Measurements from ENCODE around the gene IRF2BP2.
"Not testable (repeated sequence)": the region's sequence is repeated elsewhere in the genome, so short reads cannot be mapped to it uniquely, and the experiment has no call there.

Gene IRF2BP2

DNA sequence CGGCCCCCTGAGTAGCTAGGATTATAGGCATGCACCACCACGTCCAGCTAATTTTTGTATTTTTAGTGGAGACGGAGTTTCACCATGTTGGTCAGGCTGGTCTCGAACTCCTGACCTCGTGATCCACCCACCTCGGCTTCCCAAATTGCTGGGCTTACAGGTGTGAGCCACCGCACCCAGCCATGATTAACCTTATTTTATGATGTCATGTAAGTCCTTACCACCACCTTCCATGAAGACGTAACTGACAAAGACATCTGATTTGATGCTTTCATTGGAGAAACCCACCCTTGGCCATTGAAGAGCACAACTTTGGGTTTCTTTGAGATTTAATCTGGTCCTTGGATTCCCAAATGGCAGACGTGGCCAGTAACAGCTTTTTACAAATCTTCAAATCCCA lies 24.9 kb upstream of the IRF2BP2 start:
- not testable (repeated sequence) for DNase-seq (ENCODE audit: low read depth in 2 of 3, low spot score in 1 of 3)

DNA sequence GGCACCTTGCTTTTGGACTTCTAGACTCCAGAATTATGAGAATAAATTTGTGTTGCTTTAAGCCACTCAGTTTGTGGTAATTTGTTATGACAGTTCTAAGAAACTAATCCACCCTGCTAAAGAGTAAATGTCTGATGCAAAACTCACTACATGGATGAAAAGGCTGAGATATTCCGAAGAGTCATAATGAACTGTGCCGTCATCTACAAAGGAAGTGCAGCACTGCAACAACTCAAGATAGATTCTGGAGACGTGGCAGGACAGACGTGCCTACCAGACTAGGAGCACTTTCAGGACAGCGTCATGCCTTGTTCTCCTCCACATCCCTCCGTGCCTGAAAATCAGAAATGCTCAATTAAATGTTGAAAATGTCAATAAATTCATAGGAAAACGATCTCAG lies 24.4 kb upstream of the IRF2BP2 start:
- no peak for DNase-seq (ENCODE audit: low read depth in 2 of 3, low spot score in 1 of 3)

DNA sequence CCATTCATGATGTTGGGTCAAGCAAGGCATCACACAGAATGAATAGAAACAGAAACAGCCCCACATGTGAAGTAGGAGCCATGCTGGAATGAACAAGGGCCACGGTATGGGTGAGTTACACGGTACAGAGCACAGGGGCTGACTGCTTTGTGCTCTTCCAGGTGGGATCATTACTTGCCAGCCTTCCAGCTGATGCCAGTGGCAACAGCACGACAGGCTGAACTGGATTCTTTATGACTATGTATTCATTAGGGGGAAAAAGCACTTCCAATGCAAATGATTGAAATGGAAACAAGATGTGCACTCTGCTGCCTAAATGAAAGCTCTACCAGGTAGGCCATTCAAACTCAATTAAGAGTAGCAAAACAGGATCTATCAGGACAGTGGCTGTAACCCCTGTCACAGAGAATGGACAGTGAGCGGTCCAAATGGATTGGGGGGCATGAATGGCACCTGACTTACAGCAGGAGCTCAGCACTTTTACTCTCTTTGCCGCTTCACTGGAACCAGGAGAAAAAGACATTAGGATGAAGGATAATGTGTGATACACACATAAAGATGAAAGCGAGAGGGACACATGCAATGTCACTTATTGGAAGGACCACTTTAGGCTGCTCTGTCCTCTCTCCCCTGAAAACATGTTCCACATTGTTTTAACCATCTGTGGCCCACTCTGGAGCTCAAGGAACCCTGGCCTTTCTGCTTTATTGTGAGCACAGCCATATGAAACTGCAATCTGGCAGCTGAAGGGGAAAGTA lies 23.4 kb upstream of the IRF2BP2 start:
- DNase-seq (ENCODE audit: low read depth in 2 of 3, low spot score in 1 of 3), result no peak

DNA sequence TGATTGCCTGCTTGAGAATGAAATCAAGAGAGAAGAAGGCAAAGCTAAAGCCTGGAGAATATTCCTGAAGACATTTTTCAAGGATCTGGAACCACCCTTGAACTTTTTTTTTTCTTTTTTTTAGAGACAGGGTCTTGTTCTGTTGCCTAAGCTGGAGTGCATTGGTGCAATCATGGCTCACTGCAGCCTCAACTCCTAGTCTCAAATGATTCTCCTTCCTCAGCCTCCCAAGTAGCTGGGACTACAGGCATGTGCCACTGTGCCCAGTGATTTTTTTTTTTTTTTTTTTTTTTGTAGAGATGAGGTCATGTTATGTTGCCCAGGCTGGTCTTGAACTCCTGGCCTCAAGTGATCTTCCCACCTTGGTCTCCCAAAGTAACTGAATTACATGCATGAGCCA lies 22.2 kb upstream of the IRF2BP2 start:
- DNase-seq (ENCODE audit: low read depth in 2 of 3, low spot score in 1 of 3), result no peak

DNA sequence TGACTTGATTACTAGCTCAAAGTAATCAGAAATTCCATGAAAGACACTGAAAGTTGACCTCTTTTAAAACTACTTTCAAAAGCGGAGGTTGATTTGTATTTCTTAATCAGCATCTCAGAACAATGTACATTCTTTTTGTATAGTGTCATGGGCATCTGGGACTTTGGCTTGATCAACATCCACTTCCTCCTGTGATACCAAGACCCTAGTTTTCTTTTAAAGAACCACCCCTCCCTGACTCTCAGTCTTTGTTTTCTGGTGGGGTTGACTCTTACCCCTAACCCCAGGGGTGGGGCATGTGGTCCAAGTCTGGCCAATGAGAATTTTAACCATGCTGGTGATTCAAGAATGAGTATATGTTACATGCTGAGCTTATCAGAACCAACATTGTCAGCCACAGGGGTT lies 21.7 kb upstream of the IRF2BP2 start:
- DNase-seq (ENCODE audit: low read depth in 2 of 3, low spot score in 1 of 3), result no peak

DNA sequence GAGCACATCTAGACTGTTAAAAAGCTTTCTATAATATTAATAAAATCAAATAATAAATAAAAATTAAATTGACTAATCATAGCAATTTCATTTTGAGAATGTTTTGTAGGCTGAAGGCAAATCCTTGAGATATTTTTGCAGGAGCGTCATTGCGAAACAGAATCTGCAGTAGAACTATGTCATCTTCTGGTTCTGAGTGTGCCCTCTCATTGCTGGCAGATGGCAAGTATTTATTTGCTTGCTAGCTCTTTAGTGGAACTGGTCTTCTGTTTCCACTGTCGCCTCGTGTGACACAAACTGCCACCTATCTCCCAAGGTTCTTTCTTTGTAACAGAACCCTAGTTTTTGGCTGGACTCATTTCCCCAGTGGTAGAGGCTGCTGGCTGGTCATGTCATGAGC lies 19.0 kb upstream of the IRF2BP2 start:
- no peak for DNase-seq (ENCODE audit: low read depth in 2 of 3, low spot score in 1 of 3)

DNA sequence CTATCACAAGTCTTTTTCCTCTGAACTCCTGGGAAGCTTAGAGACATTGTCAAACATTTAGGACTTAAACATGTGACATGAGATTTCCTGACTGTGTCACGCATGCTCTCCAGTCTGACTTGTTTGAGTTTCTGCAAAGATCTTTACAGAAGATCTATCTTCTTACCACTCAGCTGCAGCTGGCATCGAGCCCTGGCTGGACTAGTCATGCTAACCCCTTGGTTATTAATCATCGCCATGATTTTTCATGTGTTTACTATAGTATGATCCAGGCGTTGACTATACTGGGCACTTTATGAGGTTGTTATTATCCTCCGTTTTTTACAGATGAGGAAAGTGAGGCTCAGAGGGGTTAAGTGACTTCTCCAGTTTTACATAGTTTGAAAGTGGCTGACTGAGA lies 18.1 kb upstream of the IRF2BP2 start:
- DNase-seq (ENCODE audit: low read depth in 2 of 3, low spot score in 1 of 3), result no peak

DNA sequence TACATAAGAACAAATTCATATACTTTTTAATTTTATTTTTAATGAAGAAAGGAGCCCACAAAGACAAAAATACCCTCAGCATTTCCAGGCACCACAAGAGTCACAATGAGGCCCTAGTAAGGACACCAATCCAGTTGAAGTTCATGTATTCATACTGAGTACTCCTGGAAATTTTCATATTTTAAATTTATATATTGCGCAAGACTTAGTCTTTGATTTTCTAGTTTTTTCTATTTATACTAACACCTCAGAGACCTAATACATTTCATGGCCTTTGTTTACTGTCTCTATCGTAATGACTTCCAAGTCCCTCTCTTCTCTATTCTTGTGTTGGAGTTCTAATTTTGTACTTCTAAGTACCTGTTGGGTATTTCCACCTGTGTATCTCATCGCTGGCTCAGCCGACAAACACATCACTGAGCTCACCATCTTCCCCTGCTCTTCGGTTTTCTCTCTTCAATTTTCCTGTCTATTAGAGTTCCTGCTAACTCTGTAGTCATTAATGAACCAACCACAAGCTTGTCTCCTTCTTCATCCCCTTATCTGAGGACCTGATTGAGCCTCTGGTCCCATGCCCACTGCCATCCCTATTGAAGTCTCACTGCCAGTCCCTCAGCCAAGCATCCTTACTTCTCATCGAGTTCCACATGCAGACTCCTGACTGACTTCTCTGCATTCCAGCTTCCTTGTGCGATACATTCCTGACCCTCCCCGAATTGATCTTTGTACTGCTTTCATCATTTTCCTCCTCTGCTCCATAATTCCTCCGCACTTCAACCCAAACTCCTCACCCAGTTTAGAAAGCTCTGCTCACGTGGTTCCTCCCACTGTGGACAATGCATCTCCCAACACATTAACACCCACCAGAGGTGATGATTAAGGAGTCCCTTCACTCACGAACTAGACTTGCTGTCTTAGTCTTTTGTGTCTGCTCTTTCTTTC lies 17.3 kb upstream of the IRF2BP2 start:
- DNase-seq (ENCODE audit: low read depth in 2 of 3, low spot score in 1 of 3), result no peak

DNA sequence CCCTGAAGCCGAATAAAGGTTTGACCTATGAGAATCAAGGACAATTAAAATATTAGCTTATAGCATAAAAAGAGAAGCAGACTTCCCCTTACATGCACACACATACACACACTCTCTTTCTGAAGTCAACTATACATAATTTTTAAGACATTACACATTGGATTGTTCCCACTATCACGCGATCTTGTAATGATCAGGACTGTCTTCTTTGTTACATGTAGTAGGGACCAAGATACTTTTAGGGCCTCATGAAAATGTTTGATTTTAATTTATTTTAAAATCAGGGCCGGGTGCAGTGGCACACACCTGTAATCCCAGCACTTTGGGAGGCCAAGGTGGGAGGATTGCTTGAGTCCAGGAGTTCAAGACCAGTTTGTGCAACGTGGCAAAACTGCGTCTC lies 16.4 kb upstream of the IRF2BP2 start:
- no peak for DNase-seq (ENCODE audit: low read depth in 2 of 3, low spot score in 1 of 3)

DNA sequence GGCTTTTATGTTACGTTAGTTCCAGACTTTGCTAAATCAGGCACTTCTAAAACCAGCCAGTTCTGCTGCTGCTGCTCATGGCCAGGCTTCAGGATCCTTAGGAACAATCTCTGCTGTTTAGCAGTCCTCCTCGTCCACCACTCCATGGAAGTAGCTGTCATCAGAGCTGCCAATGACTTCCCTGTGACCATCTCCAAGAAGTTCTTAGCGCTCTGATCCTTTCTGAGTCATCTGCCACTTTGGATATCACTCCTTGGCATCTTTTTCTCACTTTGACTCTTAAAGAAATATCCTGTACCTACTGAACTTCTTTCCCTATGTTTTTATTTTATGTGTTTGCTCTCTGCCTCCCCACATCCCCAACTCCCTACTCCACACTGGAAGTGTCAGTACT lies 14.7 kb upstream of the IRF2BP2 start:
- no peak for DNase-seq (ENCODE audit: low read depth in 2 of 3, low spot score in 1 of 3)

DNA sequence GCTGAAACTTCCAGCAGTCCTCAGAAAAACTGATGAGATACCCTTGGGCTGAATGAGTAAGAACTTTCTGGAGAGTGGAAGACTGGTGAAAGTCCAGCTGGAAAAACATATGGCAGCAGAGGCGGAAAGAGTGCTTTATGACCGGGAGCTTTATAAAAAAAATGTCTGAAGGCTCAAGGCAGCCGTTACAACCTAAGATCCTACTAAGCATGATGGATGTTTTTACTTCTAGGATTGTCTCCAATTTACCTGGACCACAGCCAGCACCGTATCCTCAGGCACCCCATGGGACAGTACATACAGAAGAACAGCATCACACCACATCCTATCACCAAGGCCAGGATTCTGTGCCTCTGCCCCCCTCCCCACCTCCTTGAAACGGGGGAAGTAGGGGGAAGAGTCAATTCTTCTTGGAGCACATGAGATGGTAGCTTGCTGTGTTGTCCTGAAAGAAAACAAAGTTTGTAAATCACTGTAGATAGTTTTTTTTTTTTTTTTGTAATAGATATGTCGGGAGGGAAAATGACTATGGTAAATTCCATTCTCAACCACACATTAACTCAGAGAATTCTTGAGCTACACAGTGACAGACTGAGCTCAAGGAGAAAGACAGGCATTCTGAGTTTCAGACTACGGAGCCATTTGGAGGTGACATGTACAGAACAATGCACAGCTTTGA lies 11.8 kb upstream of the IRF2BP2 start:
- no peak for DNase-seq (ENCODE audit: low read depth in 2 of 3, low spot score in 1 of 3)

DNA sequence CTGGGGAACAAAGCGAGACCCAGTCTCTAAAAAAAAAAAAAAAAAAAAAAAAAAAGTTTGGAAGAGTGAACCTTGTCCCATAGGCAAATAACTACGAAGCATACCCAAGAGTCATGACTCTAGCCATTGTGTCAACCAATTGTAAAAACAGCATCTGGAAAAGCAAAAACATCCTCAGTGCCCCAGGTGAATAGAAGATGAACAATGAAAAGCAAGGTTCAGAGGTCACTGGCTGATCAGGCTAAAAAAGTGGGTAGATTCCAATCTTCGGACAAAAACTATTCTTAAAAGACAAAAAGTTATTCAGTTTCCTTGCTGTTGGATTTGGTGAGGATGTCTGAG lies 11.1 kb upstream of the IRF2BP2 start:
- DNase-seq (ENCODE audit: low read depth in 2 of 3, low spot score in 1 of 3), result no peak

DNA sequence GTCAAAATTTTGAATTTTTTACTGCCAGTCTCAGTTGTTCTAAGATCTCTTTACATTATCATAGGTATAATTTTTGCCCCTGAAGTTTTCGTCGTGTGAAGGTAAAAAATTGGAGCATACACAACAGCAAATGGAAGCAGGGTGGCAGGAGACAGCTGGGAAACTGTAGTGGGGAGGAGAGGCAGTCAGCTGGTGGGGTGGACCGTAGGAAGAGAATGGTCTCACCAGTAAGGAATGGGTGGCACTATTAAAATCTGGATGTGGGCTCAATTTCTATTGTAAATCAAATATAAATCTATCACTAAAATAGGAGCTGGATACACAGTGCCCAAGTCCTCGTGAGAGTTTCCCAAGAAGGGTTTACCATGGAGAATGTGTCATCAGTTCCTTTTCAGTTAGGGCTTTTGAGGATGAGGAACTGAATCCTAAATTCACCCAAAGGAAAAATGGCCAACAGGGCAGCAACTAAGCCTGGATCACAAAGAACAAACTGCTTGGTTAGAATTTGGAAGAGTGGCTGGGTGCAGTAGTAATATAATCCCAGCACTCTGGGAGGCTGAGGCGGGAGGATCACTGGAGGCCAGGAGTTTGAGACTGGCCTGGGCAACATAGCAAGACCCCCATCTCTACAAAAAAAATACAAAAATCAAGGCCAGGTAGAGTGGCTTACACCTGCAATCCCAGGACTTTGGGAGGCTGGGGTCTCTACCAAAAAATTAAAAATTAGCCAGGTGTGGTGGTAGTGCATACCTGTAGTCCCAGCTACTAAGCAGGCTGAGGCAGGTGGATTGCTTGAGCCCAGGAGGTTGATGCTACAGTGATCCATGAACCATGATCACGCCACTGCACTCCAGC lies 10.5 kb upstream of the IRF2BP2 start:
- DNase-seq (ENCODE audit: low read depth in 2 of 3, low spot score in 1 of 3), result no peak

DNA sequence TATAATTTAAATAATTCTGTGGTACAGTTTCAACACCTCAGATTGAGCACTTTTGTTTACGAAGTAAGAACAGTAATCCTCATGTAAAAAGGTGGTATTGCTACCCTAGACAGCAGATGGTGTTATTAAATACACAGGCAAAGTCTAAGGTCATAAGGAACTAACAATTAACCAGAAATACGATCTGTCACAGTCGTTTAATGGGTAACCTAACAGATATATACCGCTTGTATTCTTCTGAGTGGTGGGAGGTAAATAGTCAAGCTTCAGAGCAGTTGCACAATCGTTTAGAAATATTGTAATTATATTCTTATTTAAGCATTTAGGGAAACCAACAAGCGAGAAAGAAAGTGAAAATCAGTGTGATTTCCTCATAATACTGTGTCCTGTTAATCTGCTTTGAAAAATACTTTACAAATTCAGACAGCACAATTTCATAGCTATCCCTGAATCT lies 9.8 kb upstream of the IRF2BP2 start:
- DNase-seq (ENCODE audit: low read depth in 2 of 3, low spot score in 1 of 3), result no peak

DNA sequence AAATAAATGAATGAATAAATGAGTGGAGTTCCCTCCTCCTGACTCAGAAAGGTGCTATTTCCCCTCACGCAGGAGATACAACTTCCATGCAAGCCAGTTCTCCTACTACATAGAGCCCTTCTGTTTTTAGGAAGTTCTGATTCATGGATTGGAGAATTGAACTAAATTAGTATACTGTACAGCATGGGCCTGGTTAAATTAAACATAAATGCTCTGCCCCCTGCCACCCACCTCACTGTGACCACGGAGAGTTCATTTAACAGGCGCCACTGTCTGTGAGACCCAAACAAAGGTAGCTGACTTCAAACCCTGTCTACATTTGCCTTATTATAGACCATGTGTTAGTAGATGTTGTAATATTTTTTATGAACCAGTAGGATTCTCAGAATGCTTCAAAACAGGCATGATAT lies 9.1 kb upstream of the IRF2BP2 start:
- no peak for DNase-seq (ENCODE audit: low read depth in 2 of 3, low spot score in 1 of 3)

DNA sequence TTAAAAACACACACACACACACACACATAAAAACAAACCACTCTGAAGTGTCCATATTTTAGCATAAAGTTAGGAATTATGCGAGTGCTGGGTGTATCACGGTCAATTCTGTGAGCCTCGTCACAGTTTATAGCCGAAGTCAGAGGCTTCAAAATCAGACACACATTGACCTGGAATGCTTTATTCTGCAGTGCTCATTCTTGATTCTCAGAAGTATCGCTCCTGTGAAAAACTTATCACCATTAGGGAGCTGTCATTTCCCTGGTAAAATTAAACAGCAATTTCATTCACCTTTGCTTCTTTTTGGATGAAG lies 8.7 kb upstream of the IRF2BP2 start:
- DNase-seq (ENCODE audit: low read depth in 2 of 3, low spot score in 1 of 3), result no peak

DNA sequence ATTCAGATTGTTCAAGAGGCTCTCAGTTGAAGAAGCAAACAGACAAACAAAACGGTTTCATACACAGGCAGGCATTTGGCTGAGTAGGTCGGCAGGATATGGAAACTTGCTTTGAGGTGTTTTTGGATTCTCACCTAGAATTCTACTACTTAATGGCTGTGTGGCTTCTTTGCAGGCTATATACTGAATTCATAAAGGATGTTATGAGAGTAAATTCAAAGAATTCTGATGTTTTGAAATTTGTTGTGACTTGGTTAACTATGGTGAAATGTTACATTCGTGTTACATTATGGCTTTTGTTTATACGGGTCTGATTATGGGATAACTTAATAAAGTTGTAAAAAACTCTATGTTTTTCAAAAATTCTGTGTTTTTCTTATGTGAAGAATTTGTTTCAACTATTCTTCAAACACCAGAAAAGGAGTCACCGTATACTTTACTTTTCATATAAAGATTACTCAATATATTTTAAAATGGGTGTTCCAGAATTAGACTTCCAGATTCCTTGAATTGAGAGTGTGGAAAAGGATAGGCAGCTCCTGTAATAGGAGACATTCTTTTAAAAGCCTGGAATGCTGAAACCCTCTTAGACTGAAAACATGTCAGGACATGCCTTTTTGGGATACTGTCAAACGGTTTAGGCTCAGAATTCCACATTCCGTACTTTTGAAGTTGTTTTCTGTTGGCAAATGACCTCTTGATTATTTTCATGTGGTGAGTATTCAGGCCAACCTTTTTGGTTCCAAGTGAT lies 8.2 kb upstream of the IRF2BP2 start:
- no peak for DNase-seq (ENCODE audit: low read depth in 2 of 3, low spot score in 1 of 3)

DNA sequence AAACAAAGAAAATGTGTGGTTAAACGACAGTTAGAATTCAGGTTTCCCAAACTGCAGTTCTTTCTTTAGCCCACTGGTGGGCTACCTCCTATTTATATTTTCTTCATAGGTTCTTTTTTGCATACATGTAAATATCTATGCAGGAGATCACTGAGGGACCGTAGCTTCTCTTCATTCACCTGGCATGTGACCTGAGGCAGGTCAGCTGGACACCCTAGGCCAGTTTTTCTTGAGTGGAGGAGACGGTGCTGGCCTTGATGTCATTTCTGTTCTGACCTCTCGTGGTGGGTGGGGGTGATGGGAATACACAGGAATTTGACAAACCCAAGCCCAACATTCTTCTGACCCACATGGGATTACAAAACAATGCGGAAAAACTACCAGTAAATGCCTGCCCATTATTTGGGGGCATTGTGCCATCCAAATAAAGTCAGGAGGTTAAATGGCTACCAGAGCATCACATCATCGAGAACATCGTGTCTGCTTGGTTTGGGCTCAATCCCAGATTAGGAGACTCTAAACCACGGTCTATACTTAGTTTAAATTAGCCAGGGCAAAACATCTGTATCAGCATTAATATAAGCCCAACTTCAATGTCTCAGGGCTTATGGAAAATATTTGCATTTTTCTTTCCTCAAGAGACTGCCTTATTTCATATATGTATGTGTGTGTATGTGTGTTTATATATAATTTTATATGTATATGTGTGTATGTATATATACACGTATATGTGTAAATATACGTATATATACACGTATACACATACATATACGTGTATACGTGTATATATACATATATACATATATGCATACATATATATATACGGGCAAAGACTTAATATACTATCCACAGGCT lies 7.4 kb upstream of the IRF2BP2 start:
- DNase-seq (ENCODE audit: low read depth in 2 of 3, low spot score in 1 of 3), result no peak

DNA sequence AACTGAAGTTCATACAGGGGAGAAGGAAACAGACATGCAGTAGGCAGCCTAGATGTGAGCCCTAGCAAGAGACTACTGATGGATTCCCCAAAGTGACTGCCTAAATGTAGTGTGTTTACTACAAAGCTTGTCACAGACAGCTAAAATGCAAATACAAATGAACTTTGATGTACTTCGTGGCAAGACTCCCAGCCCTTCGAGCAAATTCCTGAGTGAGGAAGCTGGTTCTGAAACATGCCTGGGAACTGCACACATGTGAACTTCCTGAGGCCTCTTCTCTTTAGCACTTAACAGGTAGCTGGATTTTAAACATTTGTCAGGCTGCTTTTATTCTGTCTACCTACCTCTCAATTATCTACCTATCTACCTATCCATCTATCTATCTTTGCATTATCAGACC lies 6.7 kb upstream of the IRF2BP2 start:
- DNase-seq (ENCODE audit: low read depth in 2 of 3, low spot score in 1 of 3), result no peak

DNA sequence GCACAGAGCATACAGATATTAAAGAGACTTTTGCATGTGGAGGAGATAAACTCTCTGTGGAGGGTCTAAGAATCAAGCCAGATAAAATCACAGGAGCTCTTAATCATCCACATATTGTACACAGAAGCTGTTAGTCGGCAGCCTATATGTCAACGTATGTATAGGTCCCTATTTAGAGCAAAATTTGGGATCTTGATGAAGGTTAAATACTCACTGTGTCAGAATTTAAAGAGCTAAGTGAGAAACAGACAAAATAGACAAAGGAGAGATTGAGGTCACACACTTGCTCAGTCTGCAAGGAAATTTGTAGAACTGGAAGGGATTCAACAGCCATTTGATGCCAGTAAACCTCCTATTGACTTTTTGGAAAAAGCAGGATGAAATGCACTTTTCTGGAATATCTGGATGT lies 4.1 kb upstream of the IRF2BP2 start:
- no peak for DNase-seq (ENCODE audit: low read depth in 2 of 3, low spot score in 1 of 3)

All from stimulated activated CD4-positive, alpha-beta T cell treated with anti-CD3 and anti-CD28 coated beads, Interleukin-12 subunit alpha, Interleukin-12 subunit beta, amount 100 ng/mL, for 48 hours (primary cell).